ENCODE data around the gene ZFP1. TPM values are rescaled to one million over a fixed set of nuclear protein-coding genes. Genes with fewer than 3 reads are reported as not detected.
"Not testable (repeated sequence)": the region's sequence is repeated elsewhere in the genome, so short reads cannot be mapped to it uniquely, and the experiment has no call there.

ZFP1 gene
- total RNA-seq, 4 donors from 2014 or later: 9.8 to 18.4 (median 15.4) TPM

GRCh38 chr16:75207831-75208230 is 59.5 kb downstream of the ZFP1 start:
- TF ChIP-seq POLR2A (IDR thresholded peaks at IDR 0.05) (no peak), EP300 (IDR thresholded peaks at IDR 0.05) (no peak), POLR2AphosphoS5 (IDR thresholded peaks at IDR 0.05) (no peak)
- TF ChIP-seq, protein P1, sequence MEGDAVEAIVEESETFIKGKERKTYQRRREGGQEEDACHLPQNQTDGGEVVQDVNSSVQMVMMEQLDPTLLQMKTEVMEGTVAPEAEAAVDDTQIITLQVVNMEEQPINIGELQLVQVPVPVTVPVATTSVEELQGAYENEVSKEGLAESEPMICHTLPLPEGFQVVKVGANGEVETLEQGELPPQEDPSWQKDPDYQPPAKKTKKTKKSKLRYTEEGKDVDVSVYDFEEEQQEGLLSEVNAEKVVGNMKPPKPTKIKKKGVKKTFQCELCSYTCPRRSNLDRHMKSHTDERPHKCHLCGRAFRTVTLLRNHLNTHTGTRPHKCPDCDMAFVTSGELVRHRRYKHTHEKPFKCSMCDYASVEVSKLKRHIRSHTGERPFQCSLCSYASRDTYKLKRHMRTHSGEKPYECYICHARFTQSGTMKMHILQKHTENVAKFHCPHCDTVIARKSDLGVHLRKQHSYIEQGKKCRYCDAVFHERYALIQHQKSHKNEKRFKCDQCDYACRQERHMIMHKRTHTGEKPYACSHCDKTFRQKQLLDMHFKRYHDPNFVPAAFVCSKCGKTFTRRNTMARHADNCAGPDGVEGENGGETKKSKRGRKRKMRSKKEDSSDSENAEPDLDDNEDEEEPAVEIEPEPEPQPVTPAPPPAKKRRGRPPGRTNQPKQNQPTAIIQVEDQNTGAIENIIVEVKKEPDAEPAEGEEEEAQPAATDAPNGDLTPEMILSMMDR (IDR thresholded peaks at IDR 0.05): no peak
- Histone ChIP-seq H3K4me3 (no peak overlapping the region), H3K36me3 (no peaks in the 10 kb centered on the region), H3K4me1 (no peaks in the 10 kb centered on the region), H3K27me3 (peaks cover 12% of the 10 kb centered on the region), H3K27ac (no peak overlapping the region), H3K9me3 (no peaks in the 10 kb centered on the region)
- no peak for ATAC-seq
- WGBS, 2 donors (ENCODE audit: low coverage in 1 of 2): 100% methylated on average over 5 of the region's 11 CpGs; no CpG with 5 or more reads in 1 of the 2 donors

DNA sequence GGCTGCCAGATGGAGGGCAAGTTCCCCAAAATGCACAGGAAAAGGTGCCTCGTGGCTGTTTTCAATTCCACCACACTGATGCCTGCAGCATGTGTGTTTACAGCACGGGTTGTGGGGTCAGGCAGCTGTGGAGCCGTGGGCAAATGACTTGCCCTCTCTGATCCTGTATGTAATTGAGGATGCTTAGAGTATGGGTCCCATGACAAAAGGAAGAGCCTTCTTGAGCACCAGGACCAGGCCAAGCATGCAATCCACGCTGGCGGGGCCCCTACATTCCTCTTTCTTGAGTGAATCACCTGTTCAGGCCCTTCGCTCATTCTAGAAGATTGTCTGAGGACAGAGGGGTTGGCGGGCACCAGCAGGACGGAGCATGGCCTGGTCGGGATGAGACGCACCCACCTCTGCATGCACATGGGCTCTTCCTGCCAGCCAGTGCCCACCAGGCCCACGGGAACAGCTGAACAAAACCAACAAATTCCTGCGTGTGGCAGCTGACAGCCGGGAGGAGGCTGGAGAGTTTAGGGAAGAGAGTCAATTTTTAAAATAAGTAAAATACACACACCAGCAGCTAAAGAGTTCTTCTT is 60.0 kb downstream of the ZFP1 start:
- no peak overlapping the region for H3K27ac ChIP-seq
- ATAC-seq: no peak
- H3K9me3 ChIP-seq: no peaks in the 10 kb centered on the region
- H3K4me1 ChIP-seq: no peaks in the 10 kb centered on the region
- 79 to 93% methylated on average over 8 to 9 of the region's 13 CpGs for WGBS, 2 donors (ENCODE audit: low coverage in 1 of 2)
- TF ChIP-seq, protein P1 (IDR thresholded peaks at IDR 0.05): no peak
- H3K4me3 ChIP-seq: no peak overlapping the region
- H3K27me3 ChIP-seq: peaks cover 12% of the 10 kb centered on the region
- H3K36me3 ChIP-seq: no peaks in the 10 kb centered on the region

GRCh38 chr16:75208861-75209505 is 60.7 kb downstream of the ZFP1 start:
- no peaks in the 10 kb centered on the region for H3K36me3 ChIP-seq
- no peaks in the 10 kb centered on the region for H3K9me3 ChIP-seq
- peaks cover 12% of the 10 kb centered on the region for H3K27me3 ChIP-seq
- H3K27ac ChIP-seq: no peak overlapping the region
- TF ChIP-seq, protein P1 (IDR thresholded peaks at IDR 0.05): no peak
- TF ChIP-seq POLR2A (IDR thresholded peaks at IDR 0.05): no peak
- TF ChIP-seq POLR2AphosphoS5 (IDR thresholded peaks at IDR 0.05): no peak
- TF ChIP-seq EP300 (IDR thresholded peaks at IDR 0.05): no peak
- ATAC-seq: no peak
- 71 to 85% methylated on average over 4 to 7 of the region's 27 CpGs for WGBS, 2 donors (ENCODE audit: low coverage in 1 of 2)
- H3K4me3 ChIP-seq: no peak overlapping the region
- no peaks in the 10 kb centered on the region for H3K4me1 ChIP-seq

DNA sequence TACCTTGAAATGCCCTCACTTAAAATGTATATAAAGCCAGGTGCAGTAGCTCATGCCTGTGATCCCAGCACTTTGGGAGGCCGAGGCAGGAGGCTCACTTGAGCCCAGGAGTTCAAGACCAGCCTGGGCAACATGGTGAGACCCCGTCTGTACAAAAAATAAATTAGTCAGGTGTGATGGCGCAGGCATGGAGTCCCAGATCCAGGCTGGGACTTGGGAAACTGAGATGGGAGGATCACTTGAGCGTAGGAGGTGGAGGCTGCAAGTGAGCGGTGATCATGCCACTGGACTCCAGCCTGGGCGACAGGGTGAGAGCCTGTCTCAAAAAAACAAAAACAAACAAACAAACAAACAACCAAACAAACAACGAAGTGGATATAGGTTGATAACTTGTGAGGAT is 61.2 kb downstream of the ZFP1 start:
- not testable (repeated sequence) for H3K9me3 ChIP-seq, H3K36me3 ChIP-seq, H3K4me1 ChIP-seq, ATAC-seq, H3K4me3 ChIP-seq, H3K27ac ChIP-seq
- H3K27me3 ChIP-seq: peaks cover 12% of the 10 kb centered on the region
- WGBS, 2 donors (ENCODE audit: low coverage in 1 of 2): 84 to 90% methylated on average over 3 to 7 of the region's 7 CpGs

DNA sequence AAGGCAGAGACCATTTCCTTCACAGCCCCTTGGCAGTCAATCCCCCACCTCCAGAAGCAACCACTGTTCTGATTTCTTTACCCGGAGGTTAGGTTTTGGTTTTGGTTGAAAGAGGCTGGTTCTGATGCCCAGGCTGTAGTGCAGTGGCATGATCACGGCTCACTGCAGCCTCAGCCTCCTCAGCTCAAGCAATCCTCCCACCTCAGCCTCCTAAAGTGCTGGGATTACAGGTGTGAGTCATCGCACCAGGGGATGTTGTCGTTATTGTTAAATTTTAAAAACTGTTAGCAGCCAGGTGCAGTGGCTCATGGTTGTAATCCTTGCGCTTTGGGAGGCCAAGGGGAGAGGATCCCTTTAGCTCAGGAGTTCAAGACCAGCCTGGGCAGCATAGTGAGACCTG is 61.6 kb downstream of the ZFP1 start:
- ATAC-seq: no peak

DNA sequence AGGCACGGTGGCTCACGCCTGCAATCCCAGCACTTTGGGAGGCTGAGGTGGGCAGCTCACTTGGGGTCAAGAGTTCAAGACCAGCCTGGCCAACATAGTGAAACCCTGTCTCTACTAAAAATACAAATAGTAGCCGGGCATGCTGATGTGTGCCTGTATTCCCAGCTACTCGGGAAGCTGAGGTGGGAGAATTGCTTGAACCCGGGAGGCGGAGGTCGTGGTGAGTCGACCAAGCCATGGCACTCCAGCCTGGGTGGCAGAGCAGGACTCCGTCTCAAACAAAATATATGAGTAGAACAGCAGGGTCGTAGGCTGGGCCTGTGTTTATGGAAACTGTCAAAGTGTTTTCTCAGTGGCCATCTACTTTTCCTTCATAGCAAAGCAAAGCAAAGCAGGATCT is 63.0 kb downstream of the ZFP1 start:
- not testable (repeated sequence) for H3K4me3 ChIP-seq, H3K9me3 ChIP-seq, H3K36me3 ChIP-seq, H3K27ac ChIP-seq, ATAC-seq, H3K27me3 ChIP-seq, H3K4me1 ChIP-seq
- 77 to 79% methylated on average over 8 to 10 of the region's 10 CpGs for WGBS, 2 donors (ENCODE audit: low coverage in 1 of 2)

More for the DNA sequence above, 61.6 kb downstream of the ZFP1 start:
- TF ChIP-seq, protein P1 (IDR thresholded peaks at IDR 0.05): no peak
- no peak for TF ChIP-seq POLR2A (IDR thresholded peaks at IDR 0.05)
- TF ChIP-seq EP300 (IDR thresholded peaks at IDR 0.05): no peak
- no peak for TF ChIP-seq POLR2AphosphoS5 (IDR thresholded peaks at IDR 0.05)
- H3K4me3 ChIP-seq: no peak overlapping the region
- no peaks in the 10 kb centered on the region for H3K36me3 ChIP-seq
- 61 to 77% methylated on average over 2 to 4 of the region's 5 CpGs for WGBS, 2 donors (ENCODE audit: low coverage in 1 of 2)
- no peaks in the 10 kb centered on the region for H3K9me3 ChIP-seq
- no peaks in the 10 kb centered on the region for H3K4me1 ChIP-seq
- peaks cover 12% of the 10 kb centered on the region for H3K27me3 ChIP-seq
- no peak overlapping the region for H3K27ac ChIP-seq
